WTC11 (cell line): ENCODE data around the gene CRYGN. TPM values are rescaled to one million over a fixed set of nuclear protein-coding genes. Genes with fewer than 3 reads are reported as not detected.
A peak's percentile ranks its signal among the peaks of the same experiment; 100 is the strongest.

Experiments used
- AR ChIP-seq: fragments of 250-450 bp; sonication (Bioruptor Pico); IDR thresholded peaks from 2 replicates; pipeline ENCODE4 v1.9.0; 2021; ENCODE audit warnings: mild to moderate bottlenecking
- ATF1 ChIP-seq: sonication (generic); formaldehyde crosslinking; IDR thresholded peaks from 2 replicates; pipeline ENCODE4 v1.8.1; 2023; ENCODE audit warnings: mild to moderate bottlenecking, moderate library complexity, missing genetic modification reagents
- ATF3 ChIP-seq: sonication (generic); formaldehyde crosslinking; conservative IDR thresholded peaks from 2 replicates; pipeline ENCODE4 v1.8.1; 2022; ENCODE audit warnings: mild to moderate bottlenecking, missing genetic modification reagents
- ATF6 ChIP-seq: sonication (generic); formaldehyde crosslinking; IDR thresholded peaks from 2 replicates; pipeline ENCODE4 v1.8.1; 2023; ENCODE audit warnings: mild to moderate bottlenecking, missing genetic modification reagents
- CDX4 ChIP-seq: fragments of 250-450 bp; sonication (Bioruptor Pico); IDR thresholded peaks from 2 replicates; pipeline ENCODE4 v1.9.0; 2021; ENCODE audit warnings: moderate library complexity, mild to moderate bottlenecking, inconsistent platforms, borderline replicate concordance
- CREM ChIP-seq: sonication (generic); formaldehyde crosslinking; IDR thresholded peaks from 2 replicates; pipeline ENCODE4 v1.8.1; 2022; ENCODE audit warnings: mild to moderate bottlenecking, missing genetic modification reagents, moderate library complexity
- CTCF ChIP-seq: fragments of 200-600 bp; IDR thresholded peaks from 2 replicates; pipeline ENCODE4 v1.8.0; 2022; ENCODE audit warnings: antibody characterized with exemption
- ELF4 ChIP-seq: sonication (generic); formaldehyde crosslinking; IDR thresholded peaks from 2 replicates; pipeline ENCODE4 v1.8.1; 2022; ENCODE audit warnings: low read depth, mild to moderate bottlenecking, moderate library complexity, missing genetic modification reagents
- EMX1 ChIP-seq: fragments of 250-450 bp; sonication (Bioruptor Pico); IDR thresholded peaks from 2 replicates; pipeline ENCODE4 v1.8.0; 2021; ENCODE audit warnings: mild to moderate bottlenecking
- FOXJ3 ChIP-seq: sonication (generic); formaldehyde crosslinking; IDR thresholded peaks from 2 replicates; pipeline ENCODE4 v1.9.0; 2021; ENCODE audit warnings: missing genetic modification reagents, mild to moderate bottlenecking, borderline replicate concordance
- GRHL2 ChIP-seq: fragments of 250-450 bp; sonication (Bioruptor Pico); IDR thresholded peaks from 2 replicates; pipeline ENCODE4 v1.8.0; 2022; ENCODE audit warnings: mild to moderate bottlenecking, moderate library complexity; ENCODE audit not compliant: insufficient replicate concordance, severe bottlenecking
- HMGXB4 ChIP-seq: sonication (generic); formaldehyde crosslinking; IDR thresholded peaks from 2 replicates; pipeline ENCODE4 v1.8.1; 2023; ENCODE audit warnings: mild to moderate bottlenecking, moderate library complexity, missing genetic modification reagents
- JUN ChIP-seq: sonication (generic); formaldehyde crosslinking; IDR thresholded peaks from 2 replicates; pipeline ENCODE4 v1.8.0; 2023; ENCODE audit warnings: mild to moderate bottlenecking, missing genetic modification reagents
- NFATC4 ChIP-seq: fragments of 250-450 bp; sonication (Bioruptor Pico); IDR thresholded peaks from 2 replicates; pipeline ENCODE4 v1.9.0; 2021; ENCODE audit warnings: mild to moderate bottlenecking
- NR3C1 ChIP-seq: sonication (generic); formaldehyde crosslinking; conservative IDR thresholded peaks from 2 replicates; pipeline ENCODE4 v1.8.1; 2023; ENCODE audit warnings: low read depth, mild to moderate bottlenecking, missing genetic modification reagents
- OVOL2 ChIP-seq: fragments of 250-450 bp; sonication (Bioruptor Pico); IDR thresholded peaks from 2 replicates; pipeline ENCODE4 v1.9.0; 2021; ENCODE audit warnings: mild to moderate bottlenecking, borderline replicate concordance
- TP53 ChIP-seq: sonication (generic); formaldehyde crosslinking; IDR thresholded peaks from 2 replicates; pipeline ENCODE4 v1.8.1; 2023; ENCODE audit warnings: mild to moderate bottlenecking, missing genetic modification reagents
- USF1 ChIP-seq: sonication (generic); formaldehyde crosslinking; IDR thresholded peaks from 2 replicates; pipeline ENCODE4 v1.8.0; 2022; ENCODE audit warnings: mild to moderate bottlenecking, missing genetic modification reagents
- ZNF121 ChIP-seq: sonication (generic); formaldehyde crosslinking; IDR thresholded peaks from 2 replicates; pipeline ENCODE4 v1.8.0; 2023; ENCODE audit warnings: missing genetic modification reagents
- ZNF219 ChIP-seq: sonication (generic); formaldehyde crosslinking; IDR thresholded peaks from 2 replicates; pipeline ENCODE4 v1.8.0; 2023; ENCODE audit warnings: missing genetic modification reagents, mild to moderate bottlenecking, borderline replicate concordance
- ZNF232 ChIP-seq: sonication (generic); formaldehyde crosslinking; IDR thresholded peaks from 2 replicates; pipeline ENCODE4 v1.8.0; 2022; ENCODE audit warnings: mild to moderate bottlenecking, missing genetic modification reagents
- ZNF281 ChIP-seq: sonication (generic); formaldehyde crosslinking; IDR thresholded peaks from 2 replicates; pipeline ENCODE4 v1.8.0; 2023; ENCODE audit warnings: mild to moderate bottlenecking, missing genetic modification reagents
- ZNF396 ChIP-seq: fragments of 250-450 bp; sonication (Bioruptor Pico); IDR thresholded peaks from 2 replicates; pipeline ENCODE4 v1.8.0; 2021; ENCODE audit warnings: mild to moderate bottlenecking, moderate library complexity, borderline replicate concordance
- ZNF416 ChIP-seq: fragments of 250-450 bp; sonication (Bioruptor Pico); IDR thresholded peaks from 2 replicates; pipeline ENCODE4 v1.9.0; 2021; ENCODE audit warnings: mild to moderate bottlenecking, inconsistent platforms
- total RNA-seq: library from RNA; stranded (reverse); gene quantifications from 3 replicates; pipeline ENCODE4 v1.2.3, GENCODE V29; 2021

The CRYGN gene
- total RNA-seq, 1 experiment from 2014 or later: 1.5 TPM

GRCh38 chr7:151410405-151411390 lies 29.2 kb downstream of the CRYGN start (continued):
- no peak for TF ChIP-seq ATF3 (CRISPR knock-in tag)
- TF ChIP-seq TP53 (CRISPR knock-in tag): no peak
- TF ChIP-seq ZNF121 (CRISPR knock-in tag): no peak
- TF ChIP-seq JUN (CRISPR knock-in tag): no peak
- 0 out of 2 replicates have a peak, but pooled peaks have one; percentile 10 for TF ChIP-seq HMGXB4 (CRISPR knock-in tag)
- no peak for TF ChIP-seq ZNF416 (CRISPR knock-in tag)
- no peak for TF ChIP-seq CTCF
- no peak for TF ChIP-seq ELF4 (CRISPR knock-in tag)
- TF ChIP-seq NR3C1: no peak
- TF ChIP-seq ZNF232 (CRISPR knock-in tag): no peak
- no peak for TF ChIP-seq ZNF219 (CRISPR knock-in tag)
- no peak for TF ChIP-seq ZNF396 (CRISPR knock-in tag)
- TF ChIP-seq ZNF281 (CRISPR knock-in tag): no peak
- TF ChIP-seq USF1: no peak
- TF ChIP-seq CDX4 (CRISPR knock-in tag): no peak
- TF ChIP-seq NFATC4 (CRISPR knock-in tag): no peak
- TF ChIP-seq FOXJ3: no peak
- TF ChIP-seq AR (CRISPR knock-in tag): no peak
- no peak for TF ChIP-seq OVOL2 (CRISPR knock-in tag)
- TF ChIP-seq EMX1 (CRISPR knock-in tag): no peak
- no peak for TF ChIP-seq ATF1 (CRISPR knock-in tag)
- no peak for TF ChIP-seq ATF6 (CRISPR knock-in tag)
- no peak for TF ChIP-seq CREM (CRISPR knock-in tag)
- TF ChIP-seq GRHL2 (CRISPR knock-in tag): no peak
